A549 (cell line): ENCODE results near the gene RARB. TPM values are rescaled to one million over a fixed set of nuclear protein-coding genes. Genes with fewer than 3 reads are reported as not detected.

Experiments
- ATAC-seq, 2 experiments: fragments of 200-7000 bp in 1 of 2; fragments of >200 bp in 1 of 2; cut with Nextera tagmentation in 1 of 2; cut with Tn5 transposase in 1 of 2; 3 replicates each; pipeline versions ENCODE4 v1.8.0 to v1.9.1; 2018 to 2020; ENCODE audit warnings: mild to moderate bottlenecking in 1 of 2, moderate library complexity in 1 of 2
- CTCF ChIA-PET: fragments of 300-600 bp; sonication (Branson Sonifier 250); formaldehyde crosslinking; extraction: SDS; loops from one replicate; lab custom pipeline; 2021; ENCODE audit warnings: antibody characterized with exemption, inconsistent platforms; lab: Yijun Ruan, JAX
- POLR2A ChIA-PET: fragments of 350-600 bp; formaldehyde crosslinking; extraction: SDS; loops from one replicate; lab custom pipeline; 2021; ENCODE audit warnings: antibody characterized with exemption, inconsistent platforms; lab: Yijun Ruan, JAX
- DNase-seq, 2 experiments: peaks; one replicate each; pipeline versions ENCODE4 v3.0.0 to v3.0.0-alpha.2; 2011 to 2016; ENCODE audit warnings: low read depth in 1 of 2, low spot score in 1 of 2
- FAIRE-seq: peaks from 2 replicates; lab custom pipeline; 2011; peaks lifted over from hg19 to GRCh38; lab: Jason Lieb, UNC
- H3K27ac ChIP-seq, 2 experiments: fragments of >200 bp; sonication (Bioruptor Twin); formaldehyde crosslinking; 3 replicates each; pipeline ENCODE4 v1.5.1; 2016 to 2017
- H3K4me1 ChIP-seq: fragments of >200 bp; sonication (Bioruptor Twin); formaldehyde crosslinking; 3 replicates; pipeline ENCODE4 v1.6.1; 2016
- H3K4me2 ChIP-seq: fragments of >200 bp; sonication (Bioruptor Twin); formaldehyde crosslinking; 3 replicates; pipeline ENCODE4 v1.6.1; 2016
- H3K4me3 ChIP-seq: fragments of >200 bp; sonication (Bioruptor Twin); formaldehyde crosslinking; 3 replicates; pipeline ENCODE4 v1.5.1; 2016
- H3K9me3 ChIP-seq: fragments of >200 bp; sonication (Bioruptor Twin); formaldehyde crosslinking; 3 replicates; pipeline ENCODE4 v1.6.1; 2016
- CBX2 ChIP-seq: fragments of 200-600 bp; sonication (generic); IDR thresholded peaks from 2 replicates; pipeline ENCODE4 v1.6.1; 2016; ENCODE audit warnings: low read depth, mild to moderate bottlenecking, borderline replicate concordance
- CBX8 ChIP-seq: fragments of 200-600 bp; sonication (generic); IDR thresholded peaks from 2 replicates; pipeline ENCODE4 v1.6.1; 2016
- CEBPB ChIP-seq, 2 experiments: fragments of >200 bp in 1 of 2; sonication (Bioruptor Twin) in 1 of 2; formaldehyde crosslinking in 1 of 2; IDR thresholded peaks; 2 replicates each; pipeline ENCODE4 v1.6.1; 2012 to 2016
- CHD2 ChIP-seq: fragments of 150-350 bp; IDR thresholded peaks from 2 replicates; pipeline ENCODE4 v1.6.1; 2014; ENCODE audit warnings: low read length; ENCODE audit not compliant: partially characterized antibody
- CTCF ChIP-seq: fragments of >200 bp; sonication (Bioruptor Twin); formaldehyde crosslinking; IDR thresholded peaks from 3 replicates; pipeline ENCODE4 v1.5.1; 2016
- EHF ChIP-seq: fragments of 250-450 bp; sonication (Bioruptor Pico); IDR thresholded peaks from 2 replicates; pipeline ENCODE4 v1.5.0; 2020; ENCODE audit warnings: mild to moderate bottlenecking
- EHMT2 ChIP-seq: fragments of 200-600 bp; sonication (generic); IDR thresholded peaks from 2 replicates; pipeline ENCODE4 v1.6.1; 2016; ENCODE audit warnings: antibody characterized with exemption, low read depth, mild to moderate bottlenecking, moderate library complexity
- EP300 ChIP-seq, 2 experiments: fragments of >200 bp; sonication (Bioruptor Twin); formaldehyde crosslinking; IDR thresholded peaks; 2 replicates in 1 of 2; 3 replicates in 1 of 2; pipeline ENCODE4 v1.6.1; 2016 to 2017
- FOSB ChIP-seq: fragments of 250-450 bp; sonication (Bioruptor Pico); IDR thresholded peaks from 2 replicates; pipeline ENCODE4 v1.5.0; 2020; ENCODE audit warnings: mild to moderate bottlenecking, moderate library complexity
- GATA3 ChIP-seq: IDR thresholded peaks from 2 replicates; pipeline ENCODE4 v1.6.1; 2012; ENCODE audit warnings: borderline replicate concordance
- HEYL ChIP-seq: fragments of 250-450 bp; sonication (Bioruptor Pico); IDR thresholded peaks from 2 replicates; pipeline ENCODE4 v1.8.0; 2021; ENCODE audit warnings: mild to moderate bottlenecking, moderate library complexity
- HOXB13 ChIP-seq: fragments of 250-450 bp; sonication (Bioruptor Pico); IDR thresholded peaks from 2 replicates; pipeline ENCODE4 v1.5.0; 2020; ENCODE audit warnings: low read depth, mild to moderate bottlenecking, moderate library complexity
- JUN ChIP-seq, 2 experiments: fragments of >200 bp; sonication (Bioruptor Twin); formaldehyde crosslinking; IDR thresholded peaks; 2 replicates in 1 of 2; 3 replicates in 1 of 2; pipeline ENCODE4 v1.6.1; 2016 to 2017
- JUNB ChIP-seq: fragments of >200 bp; sonication (Bioruptor Twin); formaldehyde crosslinking; IDR thresholded peaks from 2 replicates; pipeline ENCODE4 v1.6.1; 2016
- KDM1A ChIP-seq: fragments of 200-600 bp; sonication (generic); IDR thresholded peaks from 2 replicates; pipeline ENCODE4 v1.6.1; 2016; ENCODE audit warnings: low read depth, mild to moderate bottlenecking
- NR3C1 ChIP-seq: fragments of >200 bp; sonication (Bioruptor Twin); formaldehyde crosslinking; IDR thresholded peaks from 3 replicates; pipeline ENCODE4 v1.6.1; 2017
- RAD21 ChIP-seq, 2 experiments: fragments of >200 bp in 1 of 2; sonication (Bioruptor Twin) in 1 of 2; formaldehyde crosslinking in 1 of 2; IDR thresholded peaks in 1 of 2; conservative IDR thresholded peaks in 1 of 2; 2 replicates in 1 of 2; 3 replicates in 1 of 2; pipeline ENCODE4 v1.6.1; 2012 to 2018; ENCODE audit warnings: inconsistent platforms in 1 of 2
- RARB ChIP-seq: fragments of 250-450 bp; sonication (Bioruptor Pico); IDR thresholded peaks from 2 replicates; pipeline ENCODE4 v1.8.0; 2021; ENCODE audit warnings: mild to moderate bottlenecking, moderate library complexity
- RFX5 ChIP-seq: fragments of 450-650 bp; IDR thresholded peaks from 2 replicates; pipeline ENCODE4 v1.7.1; 2014; ENCODE audit warnings: antibody characterized with exemption, mild to moderate bottlenecking, moderate library complexity
- RNF2 ChIP-seq: fragments of 200-600 bp; sonication (generic); IDR thresholded peaks from 2 replicates; pipeline ENCODE4 v1.6.1; 2016; ENCODE audit warnings: low read depth, mild to moderate bottlenecking, antibody characterized with exemption, moderate library complexity, borderline replicate concordance
- SMC3 ChIP-seq: fragments of >200 bp; sonication (Bioruptor Twin); formaldehyde crosslinking; IDR thresholded peaks from 3 replicates; pipeline ENCODE4 v1.6.1; 2018; ENCODE audit warnings: inconsistent platforms
- SREBF2 ChIP-seq: fragments of 450-650 bp; IDR thresholded peaks from 2 replicates; pipeline ENCODE4 v1.6.1; 2014; ENCODE audit warnings: mild to moderate bottlenecking, moderate library complexity
- ZC3H11A ChIP-seq: fragments of 450-650 bp; IDR thresholded peaks from 2 replicates; pipeline ENCODE4 v1.6.1; 2014; ENCODE audit warnings: antibody characterized with exemption, mild to moderate bottlenecking
- WGBS: methylation state at CpG from one replicate; pipeline ENCODE4 v1.1.6; 2017; ENCODE audit errors: missing lambda C conversion rate; 5-methylcytosine and 5-hydroxymethylcytosine counted together
- polyA plus RNA-seq, 4 experiments: library from polyadenylated mRNA; depleted of rRNA in 3 of 4; stranded (reverse); fragments of >200 nt; fragmentation: RNase III in 1 of 4; extraction: RNeasy Plus Mini Kit Qiagen cat#74134 plus additional on column Dnase treatment in 1 of 4; gene quantifications; 2 replicates in 3 of 4; 3 replicates in 1 of 4; pipeline ENCODE4 v1.2.3, GENCODE V29; 2011 to 2017
- TF ChIP-seq, protein P1 (sequence below): fragments of 200-600 bp; sonication (generic); IDR thresholded peaks from 2 replicates; pipeline ENCODE4 v1.6.1; 2016; ENCODE audit warnings: antibody characterized with exemption, mild to moderate bottlenecking, moderate library complexity
- TF ChIP-seq, protein P2 (sequence below): IDR thresholded peaks from 2 replicates; pipeline ENCODE4 v1.6.1; 2012
- TF ChIP-seq, protein P3 (sequence below): fragments of 150-350 bp; IDR thresholded peaks from 2 replicates; pipeline ENCODE4 v1.6.1; 2014; ENCODE audit warnings: low read depth, mild to moderate bottlenecking, low read length
- TF ChIP-seq, protein P4 (sequence below): fragments of >200 bp; sonication (Bioruptor Twin); formaldehyde crosslinking; IDR thresholded peaks from 3 replicates; pipeline ENCODE4 v1.6.1; 2016

RARB gene
- polyA plus RNA-seq, 2 of the 4 experiments (the other 2 are of a cell fraction): 24.5 to 30.8 TPM

- FAIRE-seq (no peak), ATAC-seq (peak; percentile 77 to 79; a peak in 5 of 6 replicates), DNase-seq (peak in 1 of 2 experiments; percentile 16)
- CTCF ChIA-PET: interaction anchor here (1.2 to 1.4 kb wide), 2 partner anchors 16 to 130 kb away, joined by 4 read pairs; no protein-coding TSS in a partner anchor
- no peak for TF ChIP-seq KDM1A
- no peak for TF ChIP-seq JUNB
- no peak for TF ChIP-seq JUN (IDR thresholded peaks at IDR 0.05)
- no peak for TF ChIP-seq EHMT2
- TF ChIP-seq HEYL (CRISPR knock-in tag): no peak
- TF ChIP-seq CBX8: no peak
- TF ChIP-seq, protein P1, sequence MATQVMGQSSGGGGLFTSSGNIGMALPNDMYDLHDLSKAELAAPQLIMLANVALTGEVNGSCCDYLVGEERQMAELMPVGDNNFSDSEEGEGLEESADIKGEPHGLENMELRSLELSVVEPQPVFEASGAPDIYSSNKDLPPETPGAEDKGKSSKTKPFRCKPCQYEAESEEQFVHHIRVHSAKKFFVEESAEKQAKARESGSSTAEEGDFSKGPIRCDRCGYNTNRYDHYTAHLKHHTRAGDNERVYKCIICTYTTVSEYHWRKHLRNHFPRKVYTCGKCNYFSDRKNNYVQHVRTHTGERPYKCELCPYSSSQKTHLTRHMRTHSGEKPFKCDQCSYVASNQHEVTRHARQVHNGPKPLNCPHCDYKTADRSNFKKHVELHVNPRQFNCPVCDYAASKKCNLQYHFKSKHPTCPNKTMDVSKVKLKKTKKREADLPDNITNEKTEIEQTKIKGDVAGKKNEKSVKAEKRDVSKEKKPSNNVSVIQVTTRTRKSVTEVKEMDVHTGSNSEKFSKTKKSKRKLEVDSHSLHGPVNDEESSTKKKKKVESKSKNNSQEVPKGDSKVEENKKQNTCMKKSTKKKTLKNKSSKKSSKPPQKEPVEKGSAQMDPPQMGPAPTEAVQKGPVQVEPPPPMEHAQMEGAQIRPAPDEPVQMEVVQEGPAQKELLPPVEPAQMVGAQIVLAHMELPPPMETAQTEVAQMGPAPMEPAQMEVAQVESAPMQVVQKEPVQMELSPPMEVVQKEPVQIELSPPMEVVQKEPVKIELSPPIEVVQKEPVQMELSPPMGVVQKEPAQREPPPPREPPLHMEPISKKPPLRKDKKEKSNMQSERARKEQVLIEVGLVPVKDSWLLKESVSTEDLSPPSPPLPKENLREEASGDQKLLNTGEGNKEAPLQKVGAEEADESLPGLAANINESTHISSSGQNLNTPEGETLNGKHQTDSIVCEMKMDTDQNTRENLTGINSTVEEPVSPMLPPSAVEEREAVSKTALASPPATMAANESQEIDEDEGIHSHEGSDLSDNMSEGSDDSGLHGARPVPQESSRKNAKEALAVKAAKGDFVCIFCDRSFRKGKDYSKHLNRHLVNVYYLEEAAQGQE: no peak
- TF ChIP-seq RNF2: no peak
- no peak for TF ChIP-seq GATA3
- TF ChIP-seq NR3C1: no peak
- TF ChIP-seq, protein P2, sequence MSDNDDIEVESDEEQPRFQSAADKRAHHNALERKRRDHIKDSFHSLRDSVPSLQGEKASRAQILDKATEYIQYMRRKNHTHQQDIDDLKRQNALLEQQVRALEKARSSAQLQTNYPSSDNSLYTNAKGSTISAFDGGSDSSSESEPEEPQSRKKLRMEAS: no peak
- no peak for TF ChIP-seq FOSB (CRISPR knock-in tag)
- no peak for TF ChIP-seq ZC3H11A
- no peak for TF ChIP-seq EHF (CRISPR knock-in tag)
- no peak for TF ChIP-seq CEBPB (IDR thresholded peaks at IDR 0.05)
- Histone ChIP-seq H3K27ac (no peak overlapping the region), H3K9me3 (no peaks in the 10 kb centered on the region), H3K4me2 (no peak overlapping the region), H3K4me1 (no peaks in the 10 kb centered on the region), H3K4me3 (no peak overlapping the region)
- WGBS: 83% methylated on average over 5 of the region's 5 CpGs
- POLR2A ChIA-PET: no interaction called here
Measured at GRCh38 chr3:25566358-25566920, 138.4 kb downstream of the RARB start.

GRCh38 chr3:25567388-25567787 lies 139.3 kb downstream of the RARB start:
- ATAC-seq: no peak
- H3K4me2 ChIP-seq: no peak overlapping the region
- WGBS: 89% methylated on average over 10 of the region's 10 CpGs
- no peak for TF ChIP-seq RARB (CRISPR knock-in tag)
- no peak for TF ChIP-seq NR3C1
- TF ChIP-seq RFX5: no peak
- TF ChIP-seq SREBF2: no peak
- TF ChIP-seq JUNB: no peak
- TF ChIP-seq HEYL (CRISPR knock-in tag): no peak
- TF ChIP-seq, protein P2: no peak
- no peak for TF ChIP-seq CHD2
- no peak for TF ChIP-seq HOXB13
- TF ChIP-seq EP300 (IDR thresholded peaks at IDR 0.05): no peak
- no peak for TF ChIP-seq RAD21 (conservative IDR thresholded peaks at IDR 0.05 in 1 of 2, IDR thresholded peaks at IDR 0.05 in 1 of 2)
- TF ChIP-seq, protein P3, sequence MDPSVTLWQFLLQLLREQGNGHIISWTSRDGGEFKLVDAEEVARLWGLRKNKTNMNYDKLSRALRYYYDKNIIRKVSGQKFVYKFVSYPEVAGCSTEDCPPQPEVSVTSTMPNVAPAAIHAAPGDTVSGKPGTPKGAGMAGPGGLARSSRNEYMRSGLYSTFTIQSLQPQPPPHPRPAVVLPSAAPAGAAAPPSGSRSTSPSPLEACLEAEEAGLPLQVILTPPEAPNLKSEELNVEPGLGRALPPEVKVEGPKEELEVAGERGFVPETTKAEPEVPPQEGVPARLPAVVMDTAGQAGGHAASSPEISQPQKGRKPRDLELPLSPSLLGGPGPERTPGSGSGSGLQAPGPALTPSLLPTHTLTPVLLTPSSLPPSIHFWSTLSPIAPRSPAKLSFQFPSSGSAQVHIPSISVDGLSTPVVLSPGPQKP: no peak
- TF ChIP-seq, protein P4, sequence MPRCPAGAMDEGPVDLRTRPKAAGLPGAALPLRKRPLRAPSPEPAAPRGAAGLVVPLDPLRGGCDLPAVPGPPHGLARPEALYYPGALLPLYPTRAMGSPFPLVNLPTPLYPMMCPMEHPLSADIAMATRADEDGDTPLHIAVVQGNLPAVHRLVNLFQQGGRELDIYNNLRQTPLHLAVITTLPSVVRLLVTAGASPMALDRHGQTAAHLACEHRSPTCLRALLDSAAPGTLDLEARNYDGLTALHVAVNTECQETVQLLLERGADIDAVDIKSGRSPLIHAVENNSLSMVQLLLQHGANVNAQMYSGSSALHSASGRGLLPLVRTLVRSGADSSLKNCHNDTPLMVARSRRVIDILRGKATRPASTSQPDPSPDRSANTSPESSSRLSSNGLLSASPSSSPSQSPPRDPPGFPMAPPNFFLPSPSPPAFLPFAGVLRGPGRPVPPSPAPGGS: no peak
- TF ChIP-seq FOSB (CRISPR knock-in tag): no peak
- no peak for TF ChIP-seq SMC3
- TF ChIP-seq CTCF: no peak
- no peak for TF ChIP-seq CBX2
- TF ChIP-seq, all 56 proteins: peak for 0
- no peaks in the 10 kb centered on the region for H3K4me1 ChIP-seq
- FAIRE-seq: no peak
- DNase-seq: no peak
- POLR2A ChIA-PET: no interaction called here
- H3K27ac ChIP-seq: no peak overlapping the region
- CTCF ChIA-PET: interaction anchor here (1.2 kb wide), 1 partner anchor 60 kb away, joined by 3 read pairs; no protein-coding TSS in a partner anchor
- no peak overlapping the region for H3K4me3 ChIP-seq
- no peaks in the 10 kb centered on the region for H3K9me3 ChIP-seq
